Panc1 (cell line): ENCODE data around the gene ANAPC5.

Source experiments
- TCF7L2 ChIP-seq: IDR thresholded peaks from 2 replicates; pipeline ENCODE4 v1.6.1; 2011; ENCODE audit warnings: mild to moderate bottlenecking, low read depth, low read length, inconsistent platforms
- TF ChIP-seq, protein P1 (sequence below): fragments of 450-650 bp; IDR thresholded peaks from 2 replicates; pipeline ENCODE4 v1.5.1; 2017; ENCODE audit warnings: mild to moderate bottlenecking

GRCh38 chr12:121388421-121388981 lies 36.3 kb upstream of the ANAPC5 start:
- TF ChIP-seq, protein P1, sequence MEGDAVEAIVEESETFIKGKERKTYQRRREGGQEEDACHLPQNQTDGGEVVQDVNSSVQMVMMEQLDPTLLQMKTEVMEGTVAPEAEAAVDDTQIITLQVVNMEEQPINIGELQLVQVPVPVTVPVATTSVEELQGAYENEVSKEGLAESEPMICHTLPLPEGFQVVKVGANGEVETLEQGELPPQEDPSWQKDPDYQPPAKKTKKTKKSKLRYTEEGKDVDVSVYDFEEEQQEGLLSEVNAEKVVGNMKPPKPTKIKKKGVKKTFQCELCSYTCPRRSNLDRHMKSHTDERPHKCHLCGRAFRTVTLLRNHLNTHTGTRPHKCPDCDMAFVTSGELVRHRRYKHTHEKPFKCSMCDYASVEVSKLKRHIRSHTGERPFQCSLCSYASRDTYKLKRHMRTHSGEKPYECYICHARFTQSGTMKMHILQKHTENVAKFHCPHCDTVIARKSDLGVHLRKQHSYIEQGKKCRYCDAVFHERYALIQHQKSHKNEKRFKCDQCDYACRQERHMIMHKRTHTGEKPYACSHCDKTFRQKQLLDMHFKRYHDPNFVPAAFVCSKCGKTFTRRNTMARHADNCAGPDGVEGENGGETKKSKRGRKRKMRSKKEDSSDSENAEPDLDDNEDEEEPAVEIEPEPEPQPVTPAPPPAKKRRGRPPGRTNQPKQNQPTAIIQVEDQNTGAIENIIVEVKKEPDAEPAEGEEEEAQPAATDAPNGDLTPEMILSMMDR = no peak
- no peak for TF ChIP-seq TCF7L2
